WTC11 (cell line): ENCODE results near the gene SLC19A3. TPM values are rescaled to one million over a fixed set of nuclear protein-coding genes. Genes with fewer than 3 reads are reported as not detected.

Source experiments
- ATAC-seq: fragments of 200-7000 bp; cut with Tn5 transposase; 2 replicates; pipeline ENCODE4 v1.10.0; 2021; ENCODE audit warnings: mild to moderate bottlenecking, moderate library complexity
- CTCF ChIA-PET: fragments of 300-600 bp; sonication (Branson Sonifier 250); formaldehyde crosslinking; loops from one replicate; lab custom pipeline; 2021; ENCODE audit warnings: antibody characterized with exemption; lab: Charles Lee
- POLR2A ChIA-PET: fragments of 350-600 bp; sonication (Branson Sonifier 250); formaldehyde crosslinking; loops from one replicate; lab custom pipeline; 2021; ENCODE audit warnings: antibody characterized with exemption; lab: Charles Lee
- DNase-seq: peaks from one replicate; pipeline ENCODE4 v3.0.0; 2021; ENCODE audit warnings: low spot score
- H3K27ac Mint-ChIP-seq: 2 replicates; pipeline ENCODE4 v1.8.0; 2021; ENCODE audit warnings: mixed read lengths
- H3K27me3 Mint-ChIP-seq: 2 replicates; pipeline ENCODE4 v1.8.0; 2021; ENCODE audit warnings: low read depth, mild to moderate bottlenecking, moderate library complexity, mixed read lengths
- H3K36me3 Mint-ChIP-seq: 2 replicates; pipeline ENCODE4 v1.8.0; 2021; ENCODE audit warnings: mixed read lengths
- H3K4me1 Mint-ChIP-seq: 2 replicates; pipeline ENCODE4 v1.8.0; 2022; ENCODE audit warnings: mixed read lengths
- H3K4me3 Mint-ChIP-seq: 2 replicates; pipeline ENCODE4 v1.8.0; 2021; ENCODE audit warnings: mild to moderate bottlenecking, moderate library complexity, mixed read lengths
- H3K9me3 Mint-ChIP-seq: 2 replicates; pipeline ENCODE4 v1.8.0; 2021; ENCODE audit warnings: mixed read lengths
- CBFB ChIP-seq: sonication (generic); formaldehyde crosslinking; IDR thresholded peaks from 2 replicates; pipeline ENCODE4 v1.8.1; 2022; ENCODE audit warnings: mild to moderate bottlenecking, low read depth, missing genetic modification reagents
- CREB1 ChIP-seq: sonication (generic); formaldehyde crosslinking; IDR thresholded peaks from 2 replicates; pipeline ENCODE4 v1.8.0; 2023; ENCODE audit warnings: mild to moderate bottlenecking, missing genetic modification reagents
- FOXJ3 ChIP-seq: sonication (generic); formaldehyde crosslinking; IDR thresholded peaks from 2 replicates; pipeline ENCODE4 v1.9.0; 2021; ENCODE audit warnings: missing genetic modification reagents, mild to moderate bottlenecking, borderline replicate concordance
- JAZF1 ChIP-seq: fragments of 250-450 bp; sonication (Bioruptor Pico); IDR thresholded peaks from 2 replicates; pipeline ENCODE4 v1.9.0; 2021; ENCODE audit warnings: moderate library complexity, mild to moderate bottlenecking, inconsistent platforms
- SMAD3 ChIP-seq: sonication (generic); formaldehyde crosslinking; IDR thresholded peaks from 2 replicates; pipeline ENCODE4 v1.8.0; 2022; ENCODE audit warnings: missing genetic modification reagents, mild to moderate bottlenecking, borderline replicate concordance
- ZNF263 ChIP-seq: sonication (generic); formaldehyde crosslinking; IDR thresholded peaks from 2 replicates; pipeline ENCODE4 v1.8.1; 2022; ENCODE audit warnings: low read depth, mild to moderate bottlenecking, moderate library complexity, missing genetic modification reagents
- ZNF317 ChIP-seq: sonication (generic); formaldehyde crosslinking; IDR thresholded peaks from 2 replicates; pipeline ENCODE4 v1.8.1; 2023; ENCODE audit warnings: low read depth, mild to moderate bottlenecking, moderate library complexity, missing genetic modification reagents, borderline replicate concordance
- ZNF416 ChIP-seq: fragments of 250-450 bp; sonication (Bioruptor Pico); IDR thresholded peaks from 2 replicates; pipeline ENCODE4 v1.9.0; 2021; ENCODE audit warnings: mild to moderate bottlenecking, inconsistent platforms
- total RNA-seq: library from RNA; stranded (reverse); gene quantifications from 3 replicates; pipeline ENCODE4 v1.2.3, GENCODE V29; 2021
- TF ChIP-seq, protein P1 (sequence below): sonication (generic); formaldehyde crosslinking; IDR thresholded peaks from 2 replicates; pipeline ENCODE4 v1.8.1; 2023; ENCODE audit warnings: mild to moderate bottlenecking, missing genetic modification reagents, borderline replicate concordance
- TF ChIP-seq, protein P2 (sequence below): fragments of 250-450 bp; sonication (Bioruptor Pico); conservative IDR thresholded peaks from 2 replicates; pipeline ENCODE4 v1.9.0; 2021; ENCODE audit warnings: mild to moderate bottlenecking
- TF ChIP-seq, protein P3 (sequence below): sonication (generic); formaldehyde crosslinking; conservative IDR thresholded peaks from 2 replicates; pipeline ENCODE4 v1.8.1; 2023; ENCODE audit warnings: mild to moderate bottlenecking, low read depth, missing genetic modification reagents, moderate library complexity
- TF ChIP-seq, protein P4 (sequence below): sonication (generic); formaldehyde crosslinking; IDR thresholded peaks from 2 replicates; pipeline ENCODE4 v1.8.0; 2022; ENCODE audit warnings: missing genetic modification reagents

SLC19A3 gene
- total RNA-seq, 1 experiment from 2014 or later = 6.5 TPM

DNA sequence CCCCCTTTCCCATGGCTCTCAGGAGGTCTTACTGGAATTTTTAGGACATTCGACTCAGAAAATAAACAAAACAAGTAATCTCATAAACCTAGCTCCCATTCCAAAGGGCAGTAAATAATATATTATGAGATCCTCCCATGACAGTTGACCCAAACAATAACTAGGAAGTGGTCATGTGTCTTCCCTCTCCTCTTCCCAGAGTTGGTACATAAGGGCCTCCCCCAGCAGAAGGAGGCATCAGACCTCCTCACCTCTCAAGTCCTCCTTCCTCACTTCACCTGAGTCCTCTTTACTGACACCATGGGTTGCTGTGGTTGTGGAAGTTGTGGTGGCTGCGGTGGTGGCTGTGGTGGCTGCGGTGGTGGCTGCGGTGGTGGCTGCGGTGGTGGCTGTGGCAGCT is 10.2 kb upstream of the SLC19A3 start, which contains the start of gene SCYGR7 (continued):
- TF ChIP-seq, protein P1, sequence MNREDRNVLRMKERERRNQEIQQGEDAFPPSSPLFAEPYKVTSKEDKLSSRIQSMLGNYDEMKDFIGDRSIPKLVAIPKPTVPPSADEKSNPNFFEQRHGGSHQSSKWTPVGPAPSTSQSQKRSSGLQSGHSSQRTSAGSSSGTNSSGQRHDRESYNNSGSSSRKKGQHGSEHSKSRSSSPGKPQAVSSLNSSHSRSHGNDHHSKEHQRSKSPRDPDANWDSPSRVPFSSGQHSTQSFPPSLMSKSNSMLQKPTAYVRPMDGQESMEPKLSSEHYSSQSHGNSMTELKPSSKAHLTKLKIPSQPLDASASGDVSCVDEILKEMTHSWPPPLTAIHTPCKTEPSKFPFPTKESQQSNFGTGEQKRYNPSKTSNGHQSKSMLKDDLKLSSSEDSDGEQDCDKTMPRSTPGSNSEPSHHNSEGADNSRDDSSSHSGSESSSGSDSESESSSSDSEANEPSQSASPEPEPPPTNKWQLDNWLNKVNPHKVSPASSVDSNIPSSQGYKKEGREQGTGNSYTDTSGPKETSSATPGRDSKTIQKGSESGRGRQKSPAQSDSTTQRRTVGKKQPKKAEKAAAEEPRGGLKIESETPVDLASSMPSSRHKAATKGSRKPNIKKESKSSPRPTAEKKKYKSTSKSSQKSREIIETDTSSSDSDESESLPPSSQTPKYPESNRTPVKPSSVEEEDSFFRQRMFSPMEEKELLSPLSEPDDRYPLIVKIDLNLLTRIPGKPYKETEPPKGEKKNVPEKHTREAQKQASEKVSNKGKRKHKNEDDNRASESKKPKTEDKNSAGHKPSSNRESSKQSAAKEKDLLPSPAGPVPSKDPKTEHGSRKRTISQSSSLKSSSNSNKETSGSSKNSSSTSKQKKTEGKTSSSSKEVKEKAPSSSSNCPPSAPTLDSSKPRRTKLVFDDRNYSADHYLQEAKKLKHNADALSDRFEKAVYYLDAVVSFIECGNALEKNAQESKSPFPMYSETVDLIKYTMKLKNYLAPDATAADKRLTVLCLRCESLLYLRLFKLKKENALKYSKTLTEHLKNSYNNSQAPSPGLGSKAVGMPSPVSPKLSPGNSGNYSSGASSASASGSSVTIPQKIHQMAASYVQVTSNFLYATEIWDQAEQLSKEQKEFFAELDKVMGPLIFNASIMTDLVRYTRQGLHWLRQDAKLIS (CRISPR knock-in tag) = no peak
- TF ChIP-seq JAZF1 (CRISPR knock-in tag) = no peak
- TF ChIP-seq CREB1 = no peak
- TF ChIP-seq, protein P2, sequence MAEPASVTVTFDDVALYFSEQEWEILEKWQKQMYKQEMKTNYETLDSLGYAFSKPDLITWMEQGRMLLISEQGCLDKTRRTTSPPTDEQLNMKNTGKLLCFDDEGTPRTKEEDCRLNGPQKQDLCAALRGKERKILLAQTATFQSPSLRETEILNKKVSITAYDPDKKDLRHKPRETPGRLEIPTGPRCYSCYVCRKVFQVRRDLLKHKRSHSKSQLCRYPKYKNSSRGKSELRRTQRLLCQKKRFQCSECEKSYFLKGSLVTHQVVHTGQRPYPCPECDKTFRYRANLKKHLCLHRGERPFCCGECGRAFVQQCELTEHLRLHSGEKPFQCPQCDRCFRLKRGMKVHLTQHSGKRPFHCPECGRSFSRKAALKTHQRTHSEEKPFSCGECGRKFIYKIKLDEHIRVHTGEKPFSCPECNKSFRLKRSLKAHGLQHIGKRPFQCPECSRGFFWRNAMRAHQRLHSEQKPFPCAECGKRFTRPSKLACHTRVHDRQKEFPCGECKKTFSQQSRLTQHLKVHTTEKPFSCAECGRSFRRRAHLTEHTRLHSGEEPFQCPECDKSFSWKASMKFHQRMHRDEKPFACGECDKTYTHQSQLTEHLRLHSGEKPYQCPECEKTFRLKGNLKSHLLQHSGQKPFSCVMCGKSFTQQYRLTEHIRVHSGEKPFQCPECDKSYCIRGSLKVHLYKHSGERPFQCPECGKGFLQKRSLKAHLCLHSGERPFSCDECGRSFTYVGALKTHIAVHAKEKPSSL (CRISPR knock-in tag) = no peak
- TF ChIP-seq, protein P3, sequence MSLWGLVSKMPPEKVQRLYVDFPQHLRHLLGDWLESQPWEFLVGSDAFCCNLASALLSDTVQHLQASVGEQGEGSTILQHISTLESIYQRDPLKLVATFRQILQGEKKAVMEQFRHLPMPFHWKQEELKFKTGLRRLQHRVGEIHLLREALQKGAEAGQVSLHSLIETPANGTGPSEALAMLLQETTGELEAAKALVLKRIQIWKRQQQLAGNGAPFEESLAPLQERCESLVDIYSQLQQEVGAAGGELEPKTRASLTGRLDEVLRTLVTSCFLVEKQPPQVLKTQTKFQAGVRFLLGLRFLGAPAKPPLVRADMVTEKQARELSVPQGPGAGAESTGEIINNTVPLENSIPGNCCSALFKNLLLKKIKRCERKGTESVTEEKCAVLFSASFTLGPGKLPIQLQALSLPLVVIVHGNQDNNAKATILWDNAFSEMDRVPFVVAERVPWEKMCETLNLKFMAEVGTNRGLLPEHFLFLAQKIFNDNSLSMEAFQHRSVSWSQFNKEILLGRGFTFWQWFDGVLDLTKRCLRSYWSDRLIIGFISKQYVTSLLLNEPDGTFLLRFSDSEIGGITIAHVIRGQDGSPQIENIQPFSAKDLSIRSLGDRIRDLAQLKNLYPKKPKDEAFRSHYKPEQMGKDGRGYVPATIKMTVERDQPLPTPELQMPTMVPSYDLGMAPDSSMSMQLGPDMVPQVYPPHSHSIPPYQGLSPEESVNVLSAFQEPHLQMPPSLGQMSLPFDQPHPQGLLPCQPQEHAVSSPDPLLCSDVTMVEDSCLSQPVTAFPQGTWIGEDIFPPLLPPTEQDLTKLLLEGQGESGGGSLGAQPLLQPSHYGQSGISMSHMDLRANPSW (CRISPR knock-in tag) = no peak
- no peak for TF ChIP-seq FOXJ3
- TF ChIP-seq, protein P4, sequence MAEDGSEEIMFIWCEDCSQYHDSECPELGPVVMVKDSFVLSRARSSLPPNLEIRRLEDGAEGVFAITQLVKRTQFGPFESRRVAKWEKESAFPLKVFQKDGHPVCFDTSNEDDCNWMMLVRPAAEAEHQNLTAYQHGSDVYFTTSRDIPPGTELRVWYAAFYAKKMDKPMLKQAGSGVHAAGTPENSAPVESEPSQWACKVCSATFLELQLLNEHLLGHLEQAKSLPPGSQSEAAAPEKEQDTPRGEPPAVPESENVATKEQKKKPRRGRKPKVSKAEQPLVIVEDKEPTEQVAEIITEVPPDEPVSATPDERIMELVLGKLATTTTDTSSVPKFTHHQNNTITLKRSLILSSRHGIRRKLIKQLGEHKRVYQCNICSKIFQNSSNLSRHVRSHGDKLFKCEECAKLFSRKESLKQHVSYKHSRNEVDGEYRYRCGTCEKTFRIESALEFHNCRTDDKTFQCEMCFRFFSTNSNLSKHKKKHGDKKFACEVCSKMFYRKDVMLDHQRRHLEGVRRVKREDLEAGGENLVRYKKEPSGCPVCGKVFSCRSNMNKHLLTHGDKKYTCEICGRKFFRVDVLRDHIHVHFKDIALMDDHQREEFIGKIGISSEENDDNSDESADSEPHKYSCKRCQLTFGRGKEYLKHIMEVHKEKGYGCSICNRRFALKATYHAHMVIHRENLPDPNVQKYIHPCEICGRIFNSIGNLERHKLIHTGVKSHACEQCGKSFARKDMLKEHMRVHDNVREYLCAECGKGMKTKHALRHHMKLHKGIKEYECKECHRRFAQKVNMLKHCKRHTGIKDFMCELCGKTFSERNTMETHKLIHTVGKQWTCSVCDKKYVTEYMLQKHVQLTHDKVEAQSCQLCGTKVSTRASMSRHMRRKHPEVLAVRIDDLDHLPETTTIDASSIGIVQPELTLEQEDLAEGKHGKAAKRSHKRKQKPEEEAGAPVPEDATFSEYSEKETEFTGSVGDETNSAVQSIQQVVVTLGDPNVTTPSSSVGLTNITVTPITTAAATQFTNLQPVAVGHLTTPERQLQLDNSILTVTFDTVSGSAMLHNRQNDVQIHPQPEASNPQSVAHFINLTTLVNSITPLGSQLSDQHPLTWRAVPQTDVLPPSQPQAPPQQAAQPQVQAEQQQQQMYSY (CRISPR knock-in tag) = no peak
- TF ChIP-seq ZNF416 = no peak
- no peak for TF ChIP-seq ZNF317 (CRISPR knock-in tag)
- no peak for TF ChIP-seq ZNF263 (CRISPR knock-in tag)

DNA sequence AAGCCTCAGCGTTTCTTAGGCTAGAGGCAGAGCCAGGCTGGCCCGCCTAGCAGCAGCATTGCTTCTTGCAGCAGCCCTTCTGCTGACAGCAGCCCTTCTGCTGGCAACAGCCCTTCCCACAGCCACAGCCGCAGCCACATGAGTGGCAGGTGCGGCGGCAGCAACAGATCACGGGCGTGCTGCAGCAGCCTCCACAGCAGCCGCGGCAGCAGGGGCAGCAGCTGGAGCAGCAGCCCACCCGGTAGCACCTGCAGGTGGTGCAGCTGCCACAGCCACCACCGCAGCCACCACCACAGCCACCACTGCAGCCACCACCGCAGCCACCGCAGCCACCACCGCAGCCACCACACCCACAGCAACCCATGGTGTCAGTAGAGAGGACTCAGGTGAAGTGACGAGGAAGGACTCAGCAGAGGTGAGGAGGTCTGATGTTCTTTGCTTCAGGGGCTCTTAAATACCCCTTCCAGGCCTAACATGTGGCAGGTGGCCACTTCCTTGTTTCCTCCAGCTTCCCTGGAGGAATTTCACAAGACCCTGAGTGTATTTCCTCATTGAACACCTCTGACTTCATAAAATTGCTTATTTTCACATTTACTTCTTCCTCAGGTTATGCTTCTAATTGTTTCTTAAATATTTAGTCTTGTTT is 6.7 kb upstream of the SLC19A3 start, which contains the start of gene SCYGR6:
SCYGR6 (minus strand) TSS at position 364 of the 646 bp plus-strand sequence; CDS start at position 364, 0 bp downstream.
- ChIA-PET CTCF (interaction anchor here (0.6 kb wide), 1 partner anchor 40 kb away, joined by 4 read pairs; no protein-coding TSS in a partner anchor), POLR2A (no interaction called here)
- Mint-ChIP-seq H3K36me3 (no peaks in the 10 kb centered on the region), H3K4me3 (no peak within 1 kb of the TSS), H3K9me3 (no peaks in the 10 kb centered on the region), H3K27ac (no peak within 1 kb of the TSS), H3K4me1 (no peaks in the 10 kb centered on the region), H3K27me3 (no peaks in the 10 kb centered on the region)
- DNase-seq (no peak), ATAC-seq (no peak)
- TF ChIP-seq SMAD3 (CRISPR knock-in tag) (no peak), CREB1 (no peak), CBFB (CRISPR knock-in tag) (no peak)
- TF ChIP-seq, protein P1 (CRISPR knock-in tag) = no peak
- TF ChIP-seq, protein P4 (CRISPR knock-in tag) = no peak
